ENCODE data around the gene ZNF227. TPM values are rescaled to one million over a fixed set of nuclear protein-coding genes. Genes with fewer than 3 reads are reported as not detected.
"Not testable (repeated sequence)": the region's sequence is repeated elsewhere in the genome, so short reads cannot be mapped to it uniquely, and the experiment has no call there.

The ZNF227 gene
- polyA plus RNA-seq, 3 donors = 2.6 to 4.9 (median 3.8) TPM

DNA sequence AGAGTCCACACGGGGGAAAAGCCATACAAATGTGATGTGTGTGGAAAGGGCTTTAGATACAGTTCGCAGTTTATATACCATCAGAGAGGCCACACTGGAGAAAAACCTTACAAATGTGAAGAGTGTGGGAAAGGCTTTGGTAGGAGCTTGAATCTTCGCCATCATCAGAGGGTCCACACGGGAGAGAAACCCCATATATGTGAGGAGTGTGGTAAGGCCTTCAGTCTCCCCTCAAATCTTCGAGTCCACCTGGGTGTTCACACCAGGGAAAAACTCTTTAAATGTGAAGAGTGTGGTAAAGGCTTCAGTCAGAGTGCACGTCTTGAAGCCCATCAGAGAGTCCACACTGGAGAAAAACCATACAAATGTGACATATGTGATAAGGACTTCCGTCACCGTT lies 24.1 kb downstream of the ZNF227 start:
- Histone ChIP-seq H3K4me2 (replicated peaks; ENCODE audit: extremely low read depth, low read length, poor library complexity, severe bottlenecking) (no peak overlapping the region), H3K27ac (ENCODE audit: low read depth in 1 of 2, low read length in 2 of 2) (no peak overlapping the region), H3K79me2 (ENCODE audit: insufficient read depth, low read length) (no peaks in the 10 kb centered on the region), H3K4me1 (ENCODE audit: control insufficient read depth in 1 of 2, insufficient read depth in 2 of 2, low read length in 2 of 2) (no peaks in the 10 kb centered on the region), H4K20me1 (ENCODE audit: insufficient read depth, low read length) (no peaks in the 10 kb centered on the region), H3K9me3 (replicated peaks in 1 of 2; ENCODE audit: control insufficient read depth in 1 of 2, insufficient read depth in 1 of 2, low read length in 2 of 2) (peaks cover 54 to 97% of the 10 kb centered on the region in 2 donors), H3K9ac (ENCODE audit: insufficient read depth, low read length, poor library complexity, severe bottlenecking) (no peak overlapping the region), H3K36me3 (replicated peaks in 1 of 2; ENCODE audit: control insufficient read depth in 1 of 2, insufficient read depth in 2 of 2, low read length in 2 of 2) (peaks cover 52 to 60% of the 10 kb centered on the region in 2 donors), H3K4me3 (replicated peaks in 1 of 3; ENCODE audit: low read depth in 2 of 3, low read length in 3 of 3) (peak overlapping the region in 1 of 3 experiments; percentile 21), H3K27me3 (ENCODE audit: control insufficient read depth in 2 of 2, insufficient read depth in 2 of 2, low read length in 2 of 2) (no peaks in the 10 kb centered on the region), H2AFZ (ENCODE audit: insufficient read depth, low read depth, low read length, poor library complexity, severe bottlenecking) (no peak overlapping the region)
- Mint-ChIP-seq H3K27ac (no peak overlapping the region), H3K9me3 (peaks cover 50 to 81% (median 73%) of the 10 kb centered on the region in 7 donors), H3K36me3 (peaks cover 50 to 52% of the 10 kb centered on the region in 2 donors), H3K27me3 (ENCODE audit: low read depth in 3 of 3) (peaks cover 0 to 1% (median 0%) of the 10 kb centered on the region in 3 donors), H3K4me1 (no peaks in the 10 kb centered on the region), H3K4me3 (no peak overlapping the region)
- 100% methylated on average over 1 of the region's 8 CpGs for WGBS (ENCODE audit: insufficient coverage)
- TF ChIP-seq, protein P1, sequence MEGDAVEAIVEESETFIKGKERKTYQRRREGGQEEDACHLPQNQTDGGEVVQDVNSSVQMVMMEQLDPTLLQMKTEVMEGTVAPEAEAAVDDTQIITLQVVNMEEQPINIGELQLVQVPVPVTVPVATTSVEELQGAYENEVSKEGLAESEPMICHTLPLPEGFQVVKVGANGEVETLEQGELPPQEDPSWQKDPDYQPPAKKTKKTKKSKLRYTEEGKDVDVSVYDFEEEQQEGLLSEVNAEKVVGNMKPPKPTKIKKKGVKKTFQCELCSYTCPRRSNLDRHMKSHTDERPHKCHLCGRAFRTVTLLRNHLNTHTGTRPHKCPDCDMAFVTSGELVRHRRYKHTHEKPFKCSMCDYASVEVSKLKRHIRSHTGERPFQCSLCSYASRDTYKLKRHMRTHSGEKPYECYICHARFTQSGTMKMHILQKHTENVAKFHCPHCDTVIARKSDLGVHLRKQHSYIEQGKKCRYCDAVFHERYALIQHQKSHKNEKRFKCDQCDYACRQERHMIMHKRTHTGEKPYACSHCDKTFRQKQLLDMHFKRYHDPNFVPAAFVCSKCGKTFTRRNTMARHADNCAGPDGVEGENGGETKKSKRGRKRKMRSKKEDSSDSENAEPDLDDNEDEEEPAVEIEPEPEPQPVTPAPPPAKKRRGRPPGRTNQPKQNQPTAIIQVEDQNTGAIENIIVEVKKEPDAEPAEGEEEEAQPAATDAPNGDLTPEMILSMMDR (IDR thresholded peaks at IDR 0.05) = no peak
- DNase-seq = no peak
- intact Hi-C loops (cut with micrococcal nuclease) = no loop called here

DNA sequence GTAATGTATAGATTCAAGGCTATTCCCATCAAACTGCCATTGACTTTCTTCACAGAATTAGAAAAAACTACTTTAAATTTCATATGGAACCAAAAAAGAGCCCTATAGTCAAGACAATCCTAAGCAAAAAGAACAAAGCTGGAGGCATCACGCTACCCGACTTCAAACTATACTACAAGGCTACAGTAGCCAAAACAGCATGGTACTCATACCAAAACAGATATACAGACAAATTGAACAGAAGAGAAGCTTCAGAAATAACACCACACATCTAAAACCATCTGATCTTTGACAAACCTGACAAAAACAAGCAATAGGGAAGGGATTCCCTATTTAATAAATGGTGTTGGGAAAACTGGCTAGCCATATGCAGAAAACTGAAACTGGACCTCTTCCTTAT lies 40.0 kb downstream of the ZNF227 start:
- H3K9me3 Mint-ChIP-seq = peaks cover 62 to 92% (median 82%) of the 10 kb centered on the region in 7 donors
- H3K4me1 ChIP-seq (ENCODE audit: control insufficient read depth in 1 of 2, insufficient read depth in 2 of 2, low read length in 2 of 2); H3K27me3 Mint-ChIP-seq (ENCODE audit: low read depth in 3 of 3); H3K27ac Mint-ChIP-seq; H3K79me2 ChIP-seq (ENCODE audit: insufficient read depth, low read length); H3K4me3 ChIP-seq (replicated peaks in 1 of 3; ENCODE audit: low read depth in 2 of 3, low read length in 3 of 3); H3K9ac ChIP-seq (ENCODE audit: insufficient read depth, low read length, poor library complexity, severe bottlenecking); intact Hi-C loops (cut with micrococcal nuclease); H3K4me1 Mint-ChIP-seq; H3K27ac ChIP-seq (ENCODE audit: low read depth in 1 of 2, low read length in 2 of 2); H3K27me3 ChIP-seq (ENCODE audit: control insufficient read depth in 2 of 2, insufficient read depth in 2 of 2, low read length in 2 of 2); H4K20me1 ChIP-seq (ENCODE audit: insufficient read depth, low read length); DNase-seq; H3K4me3 Mint-ChIP-seq; H3K4me2 ChIP-seq (replicated peaks; ENCODE audit: extremely low read depth, low read length, poor library complexity, severe bottlenecking); H3K36me3 Mint-ChIP-seq; H3K36me3 ChIP-seq (replicated peaks in 1 of 2; ENCODE audit: control insufficient read depth in 1 of 2, insufficient read depth in 2 of 2, low read length in 2 of 2); H2AFZ ChIP-seq (ENCODE audit: insufficient read depth, low read depth, low read length, poor library complexity, severe bottlenecking): not testable (repeated sequence)
- peaks cover 19 to 96% of the 10 kb centered on the region in 2 donors for H3K9me3 ChIP-seq (replicated peaks in 1 of 2; ENCODE audit: control insufficient read depth in 1 of 2, insufficient read depth in 1 of 2, low read length in 2 of 2)
- no CpG with 5 or more reads among the region's 2 CpGs for WGBS (ENCODE audit: insufficient coverage)

DNA sequence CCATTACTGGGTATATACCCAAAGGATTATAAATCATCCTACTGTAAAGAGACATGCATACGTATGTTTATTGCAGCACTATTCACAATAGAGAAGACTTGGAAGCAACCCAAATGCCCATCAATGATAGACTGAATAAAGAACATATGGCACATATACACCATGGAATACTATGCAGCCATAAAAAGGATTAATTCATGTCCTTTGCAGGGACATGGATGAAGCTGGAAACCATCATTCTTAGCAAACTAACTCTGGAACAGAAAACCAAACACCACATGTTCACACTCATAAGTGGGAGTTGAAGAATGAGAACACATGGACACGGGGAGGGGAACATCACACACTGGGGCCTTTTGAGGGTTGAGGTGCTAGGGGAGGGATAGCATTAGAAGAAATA lies 41.1 kb downstream of the ZNF227 start:
- H3K4me1 ChIP-seq (ENCODE audit: control insufficient read depth in 1 of 2, insufficient read depth in 2 of 2, low read length in 2 of 2); H3K4me3 ChIP-seq (replicated peaks in 1 of 3; ENCODE audit: low read depth in 2 of 3, low read length in 3 of 3); H3K36me3 ChIP-seq (replicated peaks in 1 of 2; ENCODE audit: control insufficient read depth in 1 of 2, insufficient read depth in 2 of 2, low read length in 2 of 2); H2AFZ ChIP-seq (ENCODE audit: insufficient read depth, low read depth, low read length, poor library complexity, severe bottlenecking); H3K36me3 Mint-ChIP-seq; H3K79me2 ChIP-seq (ENCODE audit: insufficient read depth, low read length); intact Hi-C loops (cut with micrococcal nuclease); H3K27ac ChIP-seq (ENCODE audit: low read depth in 1 of 2, low read length in 2 of 2); H3K4me2 ChIP-seq (replicated peaks; ENCODE audit: extremely low read depth, low read length, poor library complexity, severe bottlenecking); H4K20me1 ChIP-seq (ENCODE audit: insufficient read depth, low read length); H3K27me3 Mint-ChIP-seq (ENCODE audit: low read depth in 3 of 3); H3K4me1 Mint-ChIP-seq; H3K27ac Mint-ChIP-seq; H3K9ac ChIP-seq (ENCODE audit: insufficient read depth, low read length, poor library complexity, severe bottlenecking); H3K27me3 ChIP-seq (ENCODE audit: control insufficient read depth in 2 of 2, insufficient read depth in 2 of 2, low read length in 2 of 2); DNase-seq; H3K4me3 Mint-ChIP-seq: not testable (repeated sequence)
- 100% methylated on average over 1 of the region's 2 CpGs for WGBS (ENCODE audit: insufficient coverage)
- H3K9me3 Mint-ChIP-seq = peaks cover 66 to 93% (median 86%) of the 10 kb centered on the region in 7 donors
- peaks cover 19 to 98% of the 10 kb centered on the region in 2 donors for H3K9me3 ChIP-seq (replicated peaks in 1 of 2; ENCODE audit: control insufficient read depth in 1 of 2, insufficient read depth in 1 of 2, low read length in 2 of 2)
